Natural killer cell (primary cell): ENCODE measurements around the gene HAUS3. TPM values are rescaled to one million over a fixed set of nuclear protein-coding genes. Genes with fewer than 3 reads are reported as not detected.

Source experiments
- ATAC-seq, 3 donors: fragments of 150-1000 bp in 2 of 3; fragments of 200-7000 bp in 1 of 3; cut with Tn5 transposase; 1 replicate in 1 of 3; 2 replicates in 2 of 3; pipeline ENCODE4 v1.10.0; 2021; ENCODE audit warnings: mild to moderate bottlenecking in 2 of 3, moderate library complexity in 2 of 3
- DNase-seq, 2 donors: peaks; one replicate each; pipeline versions ENCODE4 v3.0.0 to v3.0.0-alpha.2; 2013 to 2021; ENCODE audit warnings: mixed read lengths in 1 of 2
- H3K27ac ChIP-seq: one replicate; pipeline ENCODE4 v1.5.1; 2013; ENCODE audit warnings: mild to moderate bottlenecking, low read length
- H3K27me3 ChIP-seq: one replicate; pipeline ENCODE4 v1.6.1; 2013; ENCODE audit warnings: low read length; ENCODE audit not compliant: control insufficient read depth, insufficient read depth
- H3K36me3 ChIP-seq: one replicate; pipeline ENCODE4 v1.6.1; 2013; ENCODE audit warnings: low read length; ENCODE audit not compliant: control insufficient read depth, insufficient read depth
- H3K4me1 ChIP-seq: one replicate; pipeline ENCODE4 v1.6.1; 2013; ENCODE audit warnings: low read length; ENCODE audit not compliant: control insufficient read depth, insufficient read depth
- H3K4me3 ChIP-seq: one replicate; pipeline ENCODE4 v1.5.1; 2013; ENCODE audit warnings: low read length
- H3K9me3 ChIP-seq: one replicate; pipeline ENCODE4 v1.6.1; 2013; ENCODE audit warnings: low read length; ENCODE audit not compliant: control insufficient read depth, insufficient read depth
- H3K27ac Mint-ChIP-seq, 2 donors: one replicate each; pipeline ENCODE4 v1.8.0; 2022; ENCODE audit warnings: mild to moderate bottlenecking in 2 of 2, mixed read lengths in 2 of 2, moderate library complexity in 1 of 2
- H3K27me3 Mint-ChIP-seq, 2 donors: one replicate each; pipeline ENCODE4 v1.8.0; 2022; ENCODE audit warnings: low read depth in 2 of 2, mixed read lengths in 2 of 2
- H3K36me3 Mint-ChIP-seq: one replicate; pipeline ENCODE4 v1.8.0; 2022; ENCODE audit warnings: mixed read lengths
- H3K4me1 Mint-ChIP-seq, 2 donors: one replicate each; pipeline ENCODE4 v1.8.0; 2022; ENCODE audit warnings: mixed read lengths in 2 of 2
- H3K4me3 Mint-ChIP-seq: one replicate; pipeline ENCODE4 v1.8.0; 2022; ENCODE audit warnings: mild to moderate bottlenecking, moderate library complexity, mixed read lengths
- H3K9me3 Mint-ChIP-seq, 2 donors: one replicate each; pipeline ENCODE4 v1.8.0; 2022; ENCODE audit warnings: mixed read lengths in 2 of 2
- CTCF ChIP-seq: fragments of 200-600 bp; IDR thresholded peaks from one replicate; pipeline ENCODE4 v1.8.0; 2022; ENCODE audit warnings: antibody characterized with exemption
- WGBS: methylation state at CpG from one replicate; pipeline ENCODE4 v1.1.7; 2013; ENCODE audit warnings: missing lambda C conversion rate; ENCODE audit not compliant: insufficient coverage; 5-methylcytosine and 5-hydroxymethylcytosine counted together
- intact Hi-C: fragments of 100-400 bp; cut with micrococcal nuclease; formaldehyde crosslinking; loops from one replicate; pipeline ENCODE4 v1.14.2; 2022
- total RNA-seq, 4 donors: library from RNA; stranded (reverse); fragments of 120-200 nt in 1 of 4; gene quantifications; one replicate each; pipeline versions ENCODE4 v1.2.3 to v1.2.4, GENCODE V29; 2013 to 2022

The HAUS3 gene
- total RNA-seq, 3 donors from 2014 or later (not counting 1 experiment from before 2014, with no cell fraction given): 38.0 to 50.3 (median 49.4) TPM

- WGBS: 94% methylated on average over 27 of the region's 27 CpGs
- Mint-ChIP-seq H3K4me1 (peaks cover 4 to 15% of the 10 kb centered on the region in 2 donors), H3K27me3 (no peaks in the 10 kb centered on the region), H3K36me3 (no peaks in the 10 kb centered on the region), H3K9me3 (no peaks in the 10 kb centered on the region), H3K27ac (no peak overlapping the region), H3K4me3 (no peak overlapping the region)
- intact Hi-C loops: no loop called here
- Histone ChIP-seq H3K36me3 (no peaks in the 10 kb centered on the region), H3K27me3 (no peaks in the 10 kb centered on the region), H3K4me3 (no peak overlapping the region), H3K9me3 (no peaks in the 10 kb centered on the region), H3K27ac (no peak overlapping the region), H3K4me1 (peaks cover 15% of the 10 kb centered on the region)
- ATAC-seq: no peak
- no peak for TF ChIP-seq CTCF
- no peak for DNase-seq
Observed at GRCh38 chr4:2271279-2272025, 29.5 kb upstream of the HAUS3 start.

GRCh38 chr4:2270341-2271165 is 28.6 kb upstream of the HAUS3 start:
- DNase-seq (no peak), ATAC-seq (no peak)
- peaks cover 15% of the 10 kb centered on the region for H3K4me1 ChIP-seq
- H3K4me3 Mint-ChIP-seq: no peak overlapping the region
- no peaks in the 10 kb centered on the region for H3K36me3 ChIP-seq
- H3K27me3 ChIP-seq: no peaks in the 10 kb centered on the region
- H3K36me3 Mint-ChIP-seq: no peaks in the 10 kb centered on the region
- H3K27ac ChIP-seq: no peak overlapping the region
- H3K9me3 ChIP-seq: no peaks in the 10 kb centered on the region
- H3K27ac Mint-ChIP-seq: no peak overlapping the region
- no peak overlapping the region for H3K4me3 ChIP-seq
- TF ChIP-seq CTCF: no peak
- H3K27me3 Mint-ChIP-seq: no peaks in the 10 kb centered on the region
- 92% methylated on average over 34 of the region's 34 CpGs for WGBS
- H3K4me1 Mint-ChIP-seq: peaks cover 4 to 19% of the 10 kb centered on the region in 2 donors
- H3K9me3 Mint-ChIP-seq: no peaks in the 10 kb centered on the region
- intact Hi-C loops: no loop called here

GRCh38 chr4:2269618-2270163 is 27.8 kb upstream of the HAUS3 start:
- no peak for TF ChIP-seq CTCF
- no peaks in the 10 kb centered on the region for H3K27me3 Mint-ChIP-seq
- WGBS: 86% methylated on average over 10 of the region's 12 CpGs
- H3K36me3 Mint-ChIP-seq: no peaks in the 10 kb centered on the region
- no peaks in the 10 kb centered on the region for H3K9me3 ChIP-seq
- H3K4me1 Mint-ChIP-seq: peaks cover 4 to 19% of the 10 kb centered on the region in 2 donors
- H3K27ac ChIP-seq: no peak overlapping the region
- H3K4me3 ChIP-seq: no peak overlapping the region
- H3K27ac Mint-ChIP-seq: no peak overlapping the region
- intact Hi-C loops: no loop called here
- DNase-seq (no peak), ATAC-seq (no peak)
- H3K4me1 ChIP-seq: peaks cover 15% of the 10 kb centered on the region
- H3K9me3 Mint-ChIP-seq: no peaks in the 10 kb centered on the region
- H3K4me3 Mint-ChIP-seq: no peak overlapping the region
- no peaks in the 10 kb centered on the region for H3K36me3 ChIP-seq
- H3K27me3 ChIP-seq: no peaks in the 10 kb centered on the region
